Stimulated activated CD4-positive, alpha-beta T cell treated with anti-CD3 and anti-CD28 coated beads, Interleukin-4, amount 100 ng/mL, for 24 hours (primary cell): ENCODE measurements around the gene GPATCH1.
"Not testable (repeated sequence)": the region's sequence is repeated elsewhere in the genome, so short reads cannot be mapped to it uniquely, and the experiment has no call there.

Experiments
- DNase-seq: peaks from one replicate; pipeline ENCODE4 v3.0.0-alpha.2; 2020

Gene GPATCH1

GRCh38 chr19:33080761-33081681 is at the start of gene GPATCH1:
Gene GPATCH1, plus strand, starts transcription at chr19:33081181. Its CDS starts 13 bp downstream, at chr19:33081194.
- peak; percentile 87 for DNase-seq

GRCh38 chr19:33032218-33032781 is 48.7 kb upstream of the GPATCH1 start:
- no peak for DNase-seq

- DNase-seq, result no peak
These were observed 45.5 kb upstream of the GPATCH1 start for GRCh38 chr19:33035461-33035860.

- not testable (repeated sequence) for DNase-seq
These were observed 44.4 kb upstream of the GPATCH1 start for GRCh38 chr19:33036370-33037167.

- DNase-seq, result not testable (repeated sequence)
These were observed 43.6 kb upstream of the GPATCH1 start for GRCh38 chr19:33037168-33038025.

- no peak for DNase-seq
These were observed 41.8 kb upstream of the GPATCH1 start for GRCh38 chr19:33039108-33039599.

- no peak for DNase-seq
These were observed 41.2 kb upstream of the GPATCH1 start for GRCh38 chr19:33039815-33040214.

GRCh38 chr19:33040994-33041827 is 39.8 kb upstream of the GPATCH1 start:
- DNase-seq, result no peak

GRCh38 chr19:33041828-33042160 is 39.2 kb upstream of the GPATCH1 start:
- DNase-seq, result not testable (repeated sequence)

GRCh38 chr19:33047422-33047821 is 33.6 kb upstream of the GPATCH1 start:
- DNase-seq, result no peak

GRCh38 chr19:33048806-33049676 is 31.9 kb upstream of the GPATCH1 start:
- no peak for DNase-seq

- DNase-seq, result no peak
These were observed 30.9 kb upstream of the GPATCH1 start for GRCh38 chr19:33050110-33050509.

GRCh38 chr19:33052352-33052972 is 28.5 kb upstream of the GPATCH1 start:
- no peak for DNase-seq

GRCh38 chr19:33054623-33055022 is 26.4 kb upstream of the GPATCH1 start:
- no peak for DNase-seq

GRCh38 chr19:33055718-33056117 is 25.3 kb upstream of the GPATCH1 start:
- DNase-seq, result no peak

GRCh38 chr19:33060586-33060985 is 20.4 kb upstream of the GPATCH1 start:
- no peak for DNase-seq

GRCh38 chr19:33062902-33063301 is 18.1 kb upstream of the GPATCH1 start:
- no peak for DNase-seq

- DNase-seq, result no peak
These were observed 17.6 kb upstream of the GPATCH1 start for GRCh38 chr19:33063356-33063752.

- no peak for DNase-seq
These were observed 17.1 kb upstream of the GPATCH1 start for GRCh38 chr19:33063753-33064457.
